Upper lobe of left lung (tissue), 4 donors: Measurements from ENCODE around the gene ATF7.

Experiments
- POLR2A ChIP-seq, 4 donors: fragments of 450-650 bp; IDR thresholded peaks; one replicate each; pipeline ENCODE4 v1.5.1; 2016 to 2017; ENCODE audit warnings: antibody characterized with exemption in 4 of 4, mild to moderate bottlenecking in 2 of 4
- TF ChIP-seq, protein P1 (sequence below), 6 experiments: fragments of 450-650 bp in 4 of 6; fragments of 200-600 bp in 2 of 6; sonication (generic) in 2 of 6; IDR thresholded peaks; one replicate each; pipeline ENCODE4 v1.5.1; 2016 to 2019; ENCODE audit warnings: antibody characterized with exemption in 6 of 6

DNA sequence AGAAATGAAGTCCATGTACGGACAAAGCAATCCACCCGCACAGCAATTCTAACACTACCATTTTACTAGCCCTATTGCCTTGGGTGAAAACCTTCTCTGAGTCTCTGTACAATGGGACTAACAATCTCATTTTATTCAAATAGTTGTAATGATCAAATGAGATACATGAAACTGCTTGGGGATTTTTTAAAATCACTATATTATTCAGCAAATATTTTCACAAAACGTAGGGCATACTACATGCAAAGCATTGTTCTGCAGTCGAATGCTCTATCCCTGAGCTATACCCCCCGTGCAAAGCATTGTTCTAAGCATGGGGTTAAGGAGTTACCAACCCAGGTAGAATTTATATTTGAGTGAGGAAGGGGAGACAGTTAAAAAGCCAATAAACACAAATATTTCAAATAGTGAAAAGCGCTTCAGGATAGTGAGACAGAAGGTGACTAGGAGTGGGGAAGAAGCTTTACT lies 554 bp upstream of the ATF7 start:
- TF ChIP-seq, protein P1, sequence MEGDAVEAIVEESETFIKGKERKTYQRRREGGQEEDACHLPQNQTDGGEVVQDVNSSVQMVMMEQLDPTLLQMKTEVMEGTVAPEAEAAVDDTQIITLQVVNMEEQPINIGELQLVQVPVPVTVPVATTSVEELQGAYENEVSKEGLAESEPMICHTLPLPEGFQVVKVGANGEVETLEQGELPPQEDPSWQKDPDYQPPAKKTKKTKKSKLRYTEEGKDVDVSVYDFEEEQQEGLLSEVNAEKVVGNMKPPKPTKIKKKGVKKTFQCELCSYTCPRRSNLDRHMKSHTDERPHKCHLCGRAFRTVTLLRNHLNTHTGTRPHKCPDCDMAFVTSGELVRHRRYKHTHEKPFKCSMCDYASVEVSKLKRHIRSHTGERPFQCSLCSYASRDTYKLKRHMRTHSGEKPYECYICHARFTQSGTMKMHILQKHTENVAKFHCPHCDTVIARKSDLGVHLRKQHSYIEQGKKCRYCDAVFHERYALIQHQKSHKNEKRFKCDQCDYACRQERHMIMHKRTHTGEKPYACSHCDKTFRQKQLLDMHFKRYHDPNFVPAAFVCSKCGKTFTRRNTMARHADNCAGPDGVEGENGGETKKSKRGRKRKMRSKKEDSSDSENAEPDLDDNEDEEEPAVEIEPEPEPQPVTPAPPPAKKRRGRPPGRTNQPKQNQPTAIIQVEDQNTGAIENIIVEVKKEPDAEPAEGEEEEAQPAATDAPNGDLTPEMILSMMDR (IDR thresholded peaks at IDR 0.05) = no peak
- TF ChIP-seq POLR2A (IDR thresholded peaks at IDR 0.05) = no peak
